HG02973 (cell line): Measurements from ENCODE around the gene PDLIM3.
"Not testable (repeated sequence)": the region's sequence is repeated elsewhere in the genome, so short reads cannot be mapped to it uniquely, and the experiment has no call there.

Experiments
- ATAC-seq: cut with Tn5 transposase; IDR thresholded peaks from one replicate; pipeline ENCODE4 v1.9.1; 2021; ENCODE audit warnings: moderate library complexity; ENCODE audit not compliant: unreplicated experiment

Gene PDLIM3, protein sequence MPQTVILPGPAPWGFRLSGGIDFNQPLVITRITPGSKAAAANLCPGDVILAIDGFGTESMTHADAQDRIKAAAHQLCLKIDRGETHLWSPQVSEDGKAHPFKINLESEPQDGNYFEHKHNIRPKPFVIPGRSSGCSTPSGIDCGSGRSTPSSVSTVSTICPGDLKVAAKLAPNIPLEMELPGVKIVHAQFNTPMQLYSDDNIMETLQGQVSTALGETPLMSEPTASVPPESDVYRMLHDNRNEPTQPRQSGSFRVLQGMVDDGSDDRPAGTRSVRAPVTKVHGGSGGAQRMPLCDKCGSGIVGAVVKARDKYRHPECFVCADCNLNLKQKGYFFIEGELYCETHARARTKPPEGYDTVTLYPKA

GRCh38 chr4:185534866-185535611, at the start of gene PDLIM3:
Gene PDLIM3 (minus strand): TSS chr4:185535507. CDS start chr4:185535434, 73 bp downstream.
- ATAC-seq, result no peak

GRCh38 chr4:185583813-185584212, 48.5 kb upstream of the PDLIM3 start:
- no peak for ATAC-seq

GRCh38 chr4:185582651-185583400, 47.5 kb upstream of the PDLIM3 start:
- no peak for ATAC-seq

- ATAC-seq, result no peak
Measured at GRCh38 chr4:185580699-185581098, 45.4 kb upstream of the PDLIM3 start.

- ATAC-seq, result no peak
Measured at GRCh38 chr4:185578284-185578683, 43.0 kb upstream of the PDLIM3 start.

- ATAC-seq, result no peak
Measured at GRCh38 chr4:185576962-185577950, 41.9 kb upstream of the PDLIM3 start.

DNA sequence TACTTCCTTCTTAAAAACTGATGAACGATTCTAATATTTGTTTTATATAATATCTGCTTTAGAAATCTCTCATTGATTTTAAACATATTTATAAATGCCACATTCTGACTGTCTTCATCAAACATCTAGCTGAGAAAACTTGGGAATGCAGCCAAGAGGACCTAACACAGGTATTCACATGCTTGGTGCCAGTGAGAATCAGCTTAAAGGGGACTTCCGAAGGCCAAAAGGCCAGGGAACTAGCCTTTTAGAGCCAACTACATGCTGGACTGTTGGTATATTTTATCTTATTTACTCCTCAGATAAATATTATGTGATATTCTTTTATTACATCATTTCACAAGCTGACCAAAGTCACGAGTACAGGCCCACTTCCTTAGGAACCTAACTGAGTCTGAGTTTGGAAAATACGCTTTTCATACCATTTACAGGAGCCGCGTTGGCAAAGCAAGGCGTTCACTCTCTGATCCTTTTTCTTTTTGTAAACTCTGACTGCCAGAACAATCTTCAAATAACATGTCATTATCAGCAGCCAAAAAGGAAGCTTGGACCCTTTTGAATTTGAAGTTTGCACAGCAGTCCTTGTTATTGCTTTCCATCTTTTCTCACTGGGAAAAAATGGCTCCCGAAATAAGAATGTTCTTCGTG, 41.1 kb upstream of the PDLIM3 start:
- no peak for ATAC-seq

- no peak for ATAC-seq
Measured at GRCh38 chr4:185573651-185574199, 38.4 kb upstream of the PDLIM3 start.

- no peak for ATAC-seq
Measured at GRCh38 chr4:185570727-185571126, 35.4 kb upstream of the PDLIM3 start.

GRCh38 chr4:185567381-185568376, 32.4 kb upstream of the PDLIM3 start:
- ATAC-seq, result no peak

GRCh38 chr4:185566972-185567371, 31.7 kb upstream of the PDLIM3 start:
- ATAC-seq, result no peak

- ATAC-seq, result no peak
Measured at GRCh38 chr4:185566425-185566824, 31.1 kb upstream of the PDLIM3 start.

DNA sequence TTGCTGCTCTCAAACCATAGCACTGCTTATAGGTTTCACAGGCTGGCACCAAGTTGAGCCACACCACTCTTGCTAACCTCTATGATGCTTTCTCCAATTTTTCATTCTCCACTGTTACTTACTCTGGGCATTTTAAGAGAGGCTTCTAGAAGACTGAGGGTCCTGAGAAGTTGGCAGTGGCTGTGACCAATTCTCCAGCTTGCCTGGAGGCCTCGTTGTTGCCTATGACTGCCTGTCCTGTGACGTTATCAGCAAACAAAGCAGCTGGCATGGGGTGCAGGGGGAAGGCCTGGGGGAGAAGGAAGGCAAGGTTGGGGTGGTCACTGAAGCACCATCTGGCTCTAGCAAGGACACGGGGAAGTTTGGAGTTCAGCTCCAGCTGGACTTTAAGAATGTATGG, 30.4 kb upstream of the PDLIM3 start:
- no peak for ATAC-seq

DNA sequence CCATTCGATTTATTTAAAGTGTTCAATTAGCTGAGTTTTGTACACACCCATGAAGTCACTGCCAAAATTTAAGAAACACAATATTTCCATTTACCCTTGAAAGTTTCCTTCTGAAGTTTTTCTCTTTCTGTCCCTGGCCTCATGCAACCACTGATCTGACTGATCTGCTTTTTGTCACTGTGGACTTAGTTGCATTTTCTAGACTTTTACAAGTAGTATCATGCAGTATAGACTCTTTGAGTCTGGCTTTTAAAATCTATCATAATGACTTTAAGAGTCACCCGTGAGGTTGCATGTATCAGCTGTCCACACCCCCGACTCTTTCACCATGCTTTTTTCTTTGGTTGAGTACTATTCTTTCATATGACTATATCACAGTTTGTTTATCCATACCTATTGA, 29.0 kb upstream of the PDLIM3 start:
- no peak for ATAC-seq

DNA sequence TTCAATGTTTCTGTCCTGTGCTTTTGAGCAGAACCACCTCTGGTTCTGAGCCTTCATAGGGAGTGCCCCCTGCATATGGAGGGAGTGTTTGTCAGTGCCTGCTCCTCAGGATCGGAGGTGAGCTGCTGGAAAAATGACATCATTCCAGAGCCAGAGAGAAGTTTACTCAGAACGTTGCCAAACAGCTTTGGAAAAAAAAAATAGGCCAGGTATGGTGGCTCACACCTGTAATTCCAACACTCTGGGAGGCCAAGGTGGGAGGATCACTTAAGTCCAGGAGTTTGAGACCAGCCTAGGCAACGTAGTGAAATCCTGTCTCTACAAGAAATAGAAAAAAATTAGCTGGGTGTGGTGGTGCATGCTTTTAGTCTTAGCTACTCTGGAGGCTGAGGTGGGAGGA, 27.2 kb upstream of the PDLIM3 start:
- ATAC-seq, result no peak

DNA sequence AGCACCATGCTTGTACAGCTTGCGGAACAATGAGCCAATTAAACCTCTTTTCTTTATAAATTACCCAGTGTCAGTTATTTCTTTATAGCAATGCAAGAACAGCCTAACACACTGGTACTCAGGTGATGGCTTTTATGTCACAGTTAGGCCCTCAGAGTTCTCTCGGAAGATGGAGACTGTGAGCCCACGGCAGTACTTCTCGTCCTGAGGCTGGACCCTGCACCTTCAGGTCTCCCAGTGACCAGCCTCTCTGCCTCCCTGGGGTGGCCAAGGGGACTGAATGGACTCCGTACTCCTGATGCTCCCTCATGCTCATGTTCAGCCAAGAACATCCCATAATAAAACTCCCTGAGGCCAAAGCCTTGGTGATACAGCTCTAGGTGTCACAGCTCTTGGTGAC, 25.0 kb upstream of the PDLIM3 start:
- no peak for ATAC-seq

DNA sequence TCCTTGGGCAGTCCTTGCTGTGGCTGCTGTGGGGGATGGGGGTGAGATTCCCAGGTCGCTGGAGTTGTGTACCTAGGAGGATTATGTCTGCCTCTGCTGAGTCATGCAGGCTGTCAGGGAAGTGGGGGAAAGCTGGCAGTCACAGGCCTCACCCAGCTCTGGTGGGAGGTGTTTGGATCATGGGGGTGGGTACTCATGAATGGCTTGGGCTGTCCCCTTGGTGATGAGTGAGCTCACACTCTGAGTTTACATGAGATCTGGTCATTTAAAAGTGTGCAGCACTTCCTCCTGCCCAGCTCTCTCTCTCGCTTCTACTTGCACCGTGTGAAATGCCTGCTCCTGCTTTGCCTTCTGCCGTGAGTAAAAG, 24.6 kb upstream of the PDLIM3 start:
- no peak for ATAC-seq

GRCh38 chr4:185559251-185559914, 24.1 kb upstream of the PDLIM3 start:
- ATAC-seq, result not testable (repeated sequence)
